Stomach (tissue), 9 donors: ENCODE results near the gene TMEM242. TPM values are rescaled to one million over a fixed set of nuclear protein-coding genes. Genes with fewer than 3 reads are reported as not detected.

Experiments
- DNase-seq, 2 donors: peaks; one replicate each; pipeline versions ENCODE4 v3.0.0 to v3.0.0-alpha.2; 2013 to 2019
- H3K27ac ChIP-seq, 5 donors: fragments of 200-600 bp in 4 of 5; sonication (generic) in 4 of 5; one replicate each; pipeline ENCODE4 v1.5.1; 2013 to 2019; ENCODE audit warnings: mild to moderate bottlenecking in 1 of 5, moderate library complexity in 1 of 5
- H3K27me3 ChIP-seq, 3 donors: fragments of 200-600 bp; sonication (generic); one replicate each; pipeline ENCODE4 v1.5.1; 2017 to 2019; ENCODE audit warnings: mixed run types in 1 of 3
- H3K36me3 ChIP-seq, 4 donors: fragments of 200-600 bp; sonication (generic); 1 replicate in 3 of 4; 2 replicates in 1 of 4; pipeline ENCODE4 v1.5.1; 2016 to 2019
- H3K4me1 ChIP-seq, 4 donors: fragments of 200-600 bp; sonication (generic); one replicate each; pipeline ENCODE4 v1.5.1; 2016 to 2019
- H3K4me3 ChIP-seq, 4 donors: fragments of 200-600 bp; sonication (generic) in 3 of 4; one replicate each; pipeline ENCODE4 v1.5.1; 2016 to 2019; ENCODE audit warnings: mild to moderate bottlenecking in 1 of 4
- H3K9me3 ChIP-seq, 4 donors: fragments of 200-600 bp; sonication (generic); one replicate each; pipeline ENCODE4 v1.5.1; 2016 to 2019
- EP300 ChIP-seq: sonication (generic); formaldehyde crosslinking; IDR thresholded peaks from one replicate; pipeline ENCODE4 v1.6.1; 2017; ENCODE audit warnings: antibody characterized with exemption
- POLR2A ChIP-seq, 4 donors: fragments of 450-650 bp; IDR thresholded peaks; one replicate each; pipeline ENCODE4 v1.6.1; 2016; ENCODE audit warnings: antibody characterized with exemption in 4 of 4, control low read depth in 2 of 4, mild to moderate bottlenecking in 1 of 4, moderate library complexity in 1 of 4
- POLR2AphosphoS5 ChIP-seq, 3 donors: sonication (generic); formaldehyde crosslinking; IDR thresholded peaks; one replicate each; pipeline ENCODE4 v1.6.1; 2016; ENCODE audit warnings: antibody characterized with exemption in 3 of 3
- WGBS, 5 donors: extraction: QIAGEN DNeasy Blood & Tissue Kit in 3 of 5; methylation state at CpG; one replicate each; pipeline versions ENCODE4 v1.1.5 to v1.1.7; 2013 to 2018; 5-methylcytosine and 5-hydroxymethylcytosine counted together
- intact Hi-C: fragments of 100-400 bp; cut with DNase I; formaldehyde crosslinking; loops from one replicate; pipeline ENCODE4 v1.15.1; 2023; ENCODE audit warnings: low total_unique reads
- polyA plus RNA-seq, 3 donors: library from polyadenylated mRNA; stranded (reverse); fragments of 200-250 nt; gene quantifications; one replicate each; pipeline ENCODE4 v1.2.3, GENCODE V29; 2013
- total RNA-seq, 5 donors: library from RNA; depleted of rRNA; stranded (reverse); fragments of >200 nt; gene quantifications; one replicate each; pipeline versions ENCODE4 v1.1.0 to v1.2.3, GENCODE V29; 2014 to 2016
- TF ChIP-seq, protein P1 (sequence below), 7 experiments: fragments of 450-650 bp in 4 of 7; fragments of 200-600 bp in 3 of 7; sonication (generic) in 3 of 7; IDR thresholded peaks; one replicate each; pipeline ENCODE4 v1.5.1; 2016 to 2019; ENCODE audit warnings: antibody characterized with exemption in 7 of 7, control low read depth in 2 of 7, mild to moderate bottlenecking in 1 of 7
- donor health status: healthy with polysubstance abuse.
- donor health status: Bipolar disorder and iron deficiency.
- donor health status: healthy.

TMEM242 gene
- total and polyA plus RNA-seq, 8 donors = 0.87 to 13.8 (median 4.4) TPM; not detected in 1

DNA sequence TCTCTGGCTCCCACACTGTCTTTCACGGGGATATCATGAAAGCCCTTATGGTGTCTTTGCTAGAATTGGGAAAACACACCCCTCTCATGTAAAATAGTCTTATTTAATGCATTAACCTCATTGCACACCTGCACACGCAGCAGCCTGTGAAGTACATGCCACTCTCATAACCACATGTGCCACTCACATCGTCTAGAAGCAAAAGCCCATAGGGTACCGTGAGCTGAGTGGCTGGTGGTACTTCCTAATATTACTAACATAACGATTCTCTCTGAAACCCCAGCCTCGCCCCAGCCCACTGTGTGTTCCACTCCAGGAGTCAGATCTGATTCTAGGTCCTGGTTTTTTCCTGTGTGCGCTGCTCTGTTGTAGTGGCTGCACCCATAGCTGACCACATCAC is 9.5 kb upstream of the TMEM242 start:
- peaks cover 0 to 12% (median 0%) of the 10 kb centered on the region in 3 donors for H3K27me3 ChIP-seq
- no peak for DNase-seq
- no peaks in the 10 kb centered on the region for H3K9me3 ChIP-seq
- H3K27ac ChIP-seq = no peak overlapping the region
- H3K36me3 ChIP-seq = no peaks in the 10 kb centered on the region
- no peaks in the 10 kb centered on the region for H3K4me1 ChIP-seq
- intact Hi-C loops = no loop called here
- TF ChIP-seq, protein P1, sequence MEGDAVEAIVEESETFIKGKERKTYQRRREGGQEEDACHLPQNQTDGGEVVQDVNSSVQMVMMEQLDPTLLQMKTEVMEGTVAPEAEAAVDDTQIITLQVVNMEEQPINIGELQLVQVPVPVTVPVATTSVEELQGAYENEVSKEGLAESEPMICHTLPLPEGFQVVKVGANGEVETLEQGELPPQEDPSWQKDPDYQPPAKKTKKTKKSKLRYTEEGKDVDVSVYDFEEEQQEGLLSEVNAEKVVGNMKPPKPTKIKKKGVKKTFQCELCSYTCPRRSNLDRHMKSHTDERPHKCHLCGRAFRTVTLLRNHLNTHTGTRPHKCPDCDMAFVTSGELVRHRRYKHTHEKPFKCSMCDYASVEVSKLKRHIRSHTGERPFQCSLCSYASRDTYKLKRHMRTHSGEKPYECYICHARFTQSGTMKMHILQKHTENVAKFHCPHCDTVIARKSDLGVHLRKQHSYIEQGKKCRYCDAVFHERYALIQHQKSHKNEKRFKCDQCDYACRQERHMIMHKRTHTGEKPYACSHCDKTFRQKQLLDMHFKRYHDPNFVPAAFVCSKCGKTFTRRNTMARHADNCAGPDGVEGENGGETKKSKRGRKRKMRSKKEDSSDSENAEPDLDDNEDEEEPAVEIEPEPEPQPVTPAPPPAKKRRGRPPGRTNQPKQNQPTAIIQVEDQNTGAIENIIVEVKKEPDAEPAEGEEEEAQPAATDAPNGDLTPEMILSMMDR (IDR thresholded peaks at IDR 0.05) = no peak
- TF ChIP-seq EP300 = no peak
- TF ChIP-seq POLR2AphosphoS5 (IDR thresholded peaks at IDR 0.05) = no peak
- TF ChIP-seq POLR2A (IDR thresholded peaks at IDR 0.05) = no peak
- H3K4me3 ChIP-seq = no peak overlapping the region
- 60 to 91% (median 74%) methylated on average over 6 to 7 of the region's 7 CpGs for WGBS, 5 donors

DNA sequence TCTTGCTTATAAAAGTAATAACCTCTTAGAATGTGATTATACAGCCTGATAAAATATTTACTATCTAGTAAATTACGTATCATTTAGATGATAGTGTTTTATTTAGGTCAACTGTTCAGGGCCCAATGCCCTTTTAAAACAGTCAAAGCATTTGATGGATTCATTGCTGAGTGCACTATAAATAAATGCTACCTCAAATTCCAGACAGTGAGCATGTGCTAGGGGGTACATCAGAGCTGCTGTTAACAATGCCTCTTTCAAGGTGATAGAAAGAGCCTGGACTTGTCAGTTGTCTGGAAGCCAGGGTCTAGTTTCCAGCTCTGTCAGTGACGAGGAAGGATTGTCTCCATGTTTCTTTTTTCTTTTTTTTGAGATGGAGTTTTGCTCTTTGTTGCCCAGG is 7.5 kb upstream of the TMEM242 start:
- intact Hi-C loops = no loop called here
- H3K4me3 ChIP-seq = no peak overlapping the region
- H3K9me3 ChIP-seq = no peaks in the 10 kb centered on the region
- no peak overlapping the region for H3K27ac ChIP-seq
- WGBS, 5 donors = 58 to 76% (median 70%) methylated on average over 2 of the region's 2 CpGs
- H3K36me3 ChIP-seq = no peaks in the 10 kb centered on the region
- H3K27me3 ChIP-seq = peaks cover 0 to 12% (median 0%) of the 10 kb centered on the region in 3 donors
- TF ChIP-seq POLR2A (IDR thresholded peaks at IDR 0.05) = no peak
- no peak for TF ChIP-seq EP300
- TF ChIP-seq POLR2AphosphoS5 (IDR thresholded peaks at IDR 0.05) = no peak
- TF ChIP-seq, protein P1 (IDR thresholded peaks at IDR 0.05) = no peak
- H3K4me1 ChIP-seq = peaks cover 0 to 8% (median 0%) of the 10 kb centered on the region in 4 donors
- DNase-seq = no peak

DNA sequence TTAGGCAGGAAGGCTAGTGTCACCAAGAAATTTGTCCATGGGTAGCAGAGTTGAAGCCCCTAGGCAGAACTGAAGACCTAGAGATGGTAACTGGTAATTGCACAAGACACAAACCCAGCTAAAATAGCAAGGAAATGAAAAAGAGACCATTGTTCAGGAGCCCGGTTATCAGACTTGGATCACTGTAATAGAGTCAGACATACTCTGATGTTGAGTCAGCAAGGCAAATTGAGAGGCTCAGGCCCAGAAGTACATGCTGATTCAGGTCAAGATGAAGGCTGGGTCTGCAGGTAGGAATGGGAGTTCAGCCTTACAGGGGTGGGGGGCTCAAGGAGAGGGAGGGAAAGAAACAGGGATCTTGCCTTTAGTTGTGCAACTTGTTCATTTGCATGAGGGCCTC is 6.5 kb upstream of the TMEM242 start:
- WGBS, 5 donors = 55 to 75% (median 58%) methylated on average over 1 of the region's 1 CpG
- DNase-seq = no peak
- no peak overlapping the region for H3K4me3 ChIP-seq
- H3K36me3 ChIP-seq = no peaks in the 10 kb centered on the region
- H3K27me3 ChIP-seq = peaks cover 0 to 12% (median 0%) of the 10 kb centered on the region in 3 donors
- no peaks in the 10 kb centered on the region for H3K9me3 ChIP-seq
- no peak for TF ChIP-seq POLR2A (IDR thresholded peaks at IDR 0.05)
- no peak for TF ChIP-seq EP300
- TF ChIP-seq POLR2AphosphoS5 (IDR thresholded peaks at IDR 0.05) = no peak
- TF ChIP-seq, protein P1 (IDR thresholded peaks at IDR 0.05) = no peak
- H3K4me1 ChIP-seq = peaks cover 0 to 8% (median 0%) of the 10 kb centered on the region in 4 donors
- intact Hi-C loops = no loop called here
- no peak overlapping the region for H3K27ac ChIP-seq

DNA sequence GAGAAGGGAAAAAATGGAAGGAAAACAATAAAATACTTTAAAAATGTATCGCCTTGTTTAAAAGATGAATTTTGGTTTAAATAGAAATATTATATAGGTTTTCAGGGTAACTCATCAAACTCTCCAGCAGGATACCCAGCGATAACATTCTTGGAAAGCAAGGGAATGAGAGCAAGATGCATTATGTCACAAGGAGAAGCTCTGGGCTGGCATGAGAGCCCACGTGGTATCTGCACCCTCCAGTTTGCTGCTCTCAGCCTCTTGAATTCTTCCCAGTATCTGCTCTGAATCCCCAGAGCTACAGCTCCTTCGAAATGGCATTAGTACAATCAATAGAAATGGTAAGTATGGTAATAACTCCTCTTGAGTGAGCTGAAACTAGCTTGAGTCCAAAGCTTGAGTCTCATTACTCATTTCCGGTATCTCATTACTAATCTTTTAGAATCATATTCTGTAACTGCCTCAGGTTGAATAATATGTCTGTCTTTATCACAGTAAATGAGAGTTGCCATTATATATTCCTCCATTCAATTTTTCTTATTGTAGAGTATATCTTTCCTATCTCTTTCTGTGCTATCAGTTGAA is 4.9 kb upstream of the TMEM242 start:
- H3K27ac ChIP-seq = no peak overlapping the region
- no peak for DNase-seq

More for the DNA sequence above, 4.9 kb upstream of the TMEM242 start:
- Histone ChIP-seq H3K4me1 (peaks cover 5 to 13% (median 8%) of the 10 kb centered on the region in 4 donors), H3K36me3 (no peaks in the 10 kb centered on the region), H3K27me3 (peaks cover 0 to 8% (median 0%) of the 10 kb centered on the region in 3 donors), H3K4me3 (no peak overlapping the region), H3K9me3 (no peaks in the 10 kb centered on the region)
- intact Hi-C loops = no loop called here
- WGBS, 5 donors = 66 to 83% (median 75%) methylated on average over 5 of the region's 5 CpGs
- TF ChIP-seq POLR2AphosphoS5 (IDR thresholded peaks at IDR 0.05) = no peak
- no peak for TF ChIP-seq POLR2A (IDR thresholded peaks at IDR 0.05)
- TF ChIP-seq EP300 = no peak
- TF ChIP-seq, protein P1 (IDR thresholded peaks at IDR 0.05) = no peak
